ENCODE data around the gene ZNF414.
"Not testable (repeated sequence)": the region's sequence is repeated elsewhere in the genome, so short reads cannot be mapped to it uniquely, and the experiment has no call there.

The ZNF414 gene

GRCh38 chr19:8513687-8514504 lies at the start of gene ZNF414:
Gene ZNF414 (minus strand): TSS chr19:8514167. CDS start chr19:8514046, 121 bp downstream.
- peak; percentile 97 for DNase-seq

GRCh38 chr19:8561075-8561764 lies 47.3 kb upstream of the ZNF414 start:
- DNase-seq: no peak

GRCh38 chr19:8558325-8558724 lies 44.4 kb upstream of the ZNF414 start:
- DNase-seq: no peak

GRCh38 chr19:8557642-8558238 lies 43.8 kb upstream of the ZNF414 start:
- DNase-seq: no peak

GRCh38 chr19:8553729-8554128 lies 39.8 kb upstream of the ZNF414 start:
- DNase-seq: not testable (repeated sequence)

GRCh38 chr19:8552810-8553209 lies 38.8 kb upstream of the ZNF414 start:
- DNase-seq: no peak

- DNase-seq: no peak
Measured at GRCh38 chr19:8550070-8550469, 36.1 kb upstream of the ZNF414 start.

- DNase-seq: no peak
Measured at GRCh38 chr19:8545743-8546142, 31.8 kb upstream of the ZNF414 start.

- DNase-seq: no peak
Measured at GRCh38 chr19:8544168-8544567, 30.2 kb upstream of the ZNF414 start.

- DNase-seq: no peak
Measured at GRCh38 chr19:8539621-8540149, 25.7 kb upstream of the ZNF414 start.

GRCh38 chr19:8537099-8537498 lies 23.1 kb upstream of the ZNF414 start:
- no peak for DNase-seq

- no peak for DNase-seq
Measured at GRCh38 chr19:8536282-8536681, 22.3 kb upstream of the ZNF414 start.

GRCh38 chr19:8532225-8532624 lies 18.3 kb upstream of the ZNF414 start:
- DNase-seq: no peak

GRCh38 chr19:8531470-8531869 lies 17.5 kb upstream of the ZNF414 start:
- no peak for DNase-seq

GRCh38 chr19:8530061-8530679 lies 16.2 kb upstream of the ZNF414 start:
- no peak for DNase-seq

GRCh38 chr19:8529369-8530006 lies 15.5 kb upstream of the ZNF414 start:
- no peak for DNase-seq

GRCh38 chr19:8528500-8528899 lies 14.5 kb upstream of the ZNF414 start:
- no peak for DNase-seq

- no peak for DNase-seq
Measured at GRCh38 chr19:8526345-8527091, 12.6 kb upstream of the ZNF414 start.

GRCh38 chr19:8525401-8525684 lies 11.4 kb upstream of the ZNF414 start:
- DNase-seq: no peak

GRCh38 chr19:8519388-8519787 lies 5.4 kb upstream of the ZNF414 start:
- DNase-seq: no peak

GRCh38 chr19:8518536-8518935 lies 4.6 kb upstream of the ZNF414 start:
- DNase-seq: no peak

Measured in activated naive CD4-positive, alpha-beta T cell treated with anti-CD3 and anti-CD28 coated beads, Interleukin-2, amount 50 U/mL, for 16 hours (primary cell).